Measurements from ENCODE around the gene STK38. TPM values are rescaled to one million over a fixed set of nuclear protein-coding genes. Genes with fewer than 3 reads are reported as not detected.

STK38 gene
- polyA plus RNA-seq, 2 of the 4 experiments (the other 2 are of a cell fraction): 30.0 to 30.9 TPM

GRCh38 chr6:36505744-36506534 lies 41.3 kb downstream of the STK38 start:
- no peak for FAIRE-seq
- WGBS (ENCODE audit: missing lambda C conversion rate): 80% methylated on average over 6 of the region's 6 CpGs
- Histone ChIP-seq H3K9me3 (no peaks in the 10 kb centered on the region), H3K4me2 (no peak overlapping the region), H3K4me1 (no peaks in the 10 kb centered on the region), H3K4me3 (no peak overlapping the region), H3K27ac (no peak overlapping the region)
- ATAC-seq: no peak
- TF ChIP-seq SMC3 (IDR thresholded peaks at IDR 0.05) (no peak), MAFK (IDR thresholded peaks at IDR 0.05; ENCODE audit: partially characterized antibody) (peak; percentile 85)
- ChIA-PET POLR2A (no interaction called here), CTCF (interaction anchor here (1.4 kb wide), 1 partner anchor 11 kb away, joined by 3 read pairs; no protein-coding TSS in a partner anchor)
- DNase-seq (ENCODE audit: low read depth in 1 of 2, low spot score in 1 of 2): no peak

GRCh38 chr6:36504982-36505381 lies 42.3 kb downstream of the STK38 start:
- no peak for DNase-seq (ENCODE audit: low read depth in 1 of 2, low spot score in 1 of 2)
- Histone ChIP-seq H3K4me2 (no peak overlapping the region), H3K4me3 (no peak overlapping the region), H3K9me3 (no peaks in the 10 kb centered on the region), H3K27ac (no peak overlapping the region), H3K4me1 (no peaks in the 10 kb centered on the region)
- no peak for FAIRE-seq
- TF ChIP-seq KDM1A (IDR thresholded peaks at IDR 0.05; ENCODE audit: low read depth): no peak
- no peak for TF ChIP-seq CHD4 (IDR thresholded peaks at IDR 0.05; ENCODE audit: borderline replicate concordance)
- TF ChIP-seq FOSB (CRISPR knock-in tag; IDR thresholded peaks at IDR 0.05): no peak
- no peak for TF ChIP-seq TP53 (CRISPR knock-in tag; IDR thresholded peaks at IDR 0.05)
- TF ChIP-seq EHMT2 (IDR thresholded peaks at IDR 0.05; ENCODE audit: low read depth): no peak
- TF ChIP-seq MAFK (IDR thresholded peaks at IDR 0.05; ENCODE audit: partially characterized antibody): no peak
- no peak for TF ChIP-seq HEYL (CRISPR knock-in tag; IDR thresholded peaks at IDR 0.05)
- no peak for TF ChIP-seq PBX3 (IDR thresholded peaks at IDR 0.05)
- TF ChIP-seq POLR2A (IDR thresholded peaks at IDR 0.05; ENCODE audit: low read length): no peak
- TF ChIP-seq HOXB5 (CRISPR knock-in tag; IDR thresholded peaks at IDR 0.05): no peak
- no peak for TF ChIP-seq MAX (IDR thresholded peaks at IDR 0.05)
- no peak for TF ChIP-seq BCL3 (IDR thresholded peaks at IDR 0.05)
- TF ChIP-seq JUN (IDR thresholded peaks at IDR 0.05): no peak
- no peak for TF ChIP-seq NFE2L2 (conservative IDR thresholded peaks at IDR 0.05; ENCODE audit: low read length)
- no peak for TF ChIP-seq GATA3 (IDR thresholded peaks at IDR 0.05; ENCODE audit: borderline replicate concordance)
- TF ChIP-seq JUNB (IDR thresholded peaks at IDR 0.05): no peak
- TF ChIP-seq PHF8 (IDR thresholded peaks at IDR 0.05; ENCODE audit: borderline replicate concordance, low read depth): no peak
- ATAC-seq: no peak
- POLR2A ChIA-PET: no interaction called here
- CTCF ChIA-PET: no interaction called here
- 92% methylated on average over 2 of the region's 2 CpGs for WGBS (ENCODE audit: missing lambda C conversion rate)

- ChIA-PET CTCF (no interaction called here), POLR2A (no interaction called here)
- Histone ChIP-seq H3K27ac (no peak overlapping the region), H3K9me3 (no peaks in the 10 kb centered on the region), H3K4me2 (no peak overlapping the region), H3K4me1 (no peaks in the 10 kb centered on the region), H3K4me3 (no peak overlapping the region)
- 91% methylated on average over 3 of the region's 3 CpGs for WGBS (ENCODE audit: missing lambda C conversion rate)
- ATAC-seq (no peak), DNase-seq (ENCODE audit: low read depth in 1 of 2, low spot score in 1 of 2) (no peak), FAIRE-seq (no peak)
- no peak for TF ChIP-seq HDAC2 (IDR thresholded peaks at IDR 0.05)
- TF ChIP-seq RCOR1 (IDR thresholded peaks at IDR 0.05; ENCODE audit: low read depth, low read length): no peak
- no peak for TF ChIP-seq ELK1 (IDR thresholded peaks at IDR 0.05; ENCODE audit: low read depth, low read length)
- TF ChIP-seq PHF8 (IDR thresholded peaks at IDR 0.05; ENCODE audit: borderline replicate concordance, low read depth): no peak
- no peak for TF ChIP-seq KDM5A (IDR thresholded peaks at IDR 0.05)
- TF ChIP-seq MYC (IDR thresholded peaks at IDR 0.05; ENCODE audit: borderline replicate concordance, low read length): no peak
- no peak for TF ChIP-seq FOXS1 (CRISPR knock-in tag; IDR thresholded peaks at IDR 0.05)
These were observed 43.1 kb downstream of the STK38 start for GRCh38 chr6:36504181-36504580.

Data from A549 (cell line).